Thymus (tissue), 11 donors: ENCODE measurements around the gene TMEM108. TPM values are rescaled to one million over a fixed set of nuclear protein-coding genes. Genes with fewer than 3 reads are reported as not detected.

Experiments
- DNase-seq, 9 donors: peaks; one replicate each; pipeline ENCODE4 v3.0.0-alpha.2; 2013; ENCODE audit warnings: low spot score in 9 of 9, low read depth in 6 of 9, missing footprints in 1 of 9
- H3K27ac ChIP-seq, 2 donors: one replicate each; pipeline ENCODE4 v1.5.1; 2013; ENCODE audit warnings: control low read depth in 1 of 2, low read depth in 1 of 2, low read length in 1 of 2, mild to moderate bottlenecking in 1 of 2, moderate library complexity in 1 of 2
- H3K27me3 ChIP-seq, 2 donors: one replicate each; pipeline ENCODE4 v1.5.1; 2013; ENCODE audit warnings: low read length in 1 of 2; ENCODE audit not compliant: control insufficient read depth in 2 of 2, insufficient read depth in 1 of 2
- H3K36me3 ChIP-seq, 2 donors: one replicate each; pipeline ENCODE4 v1.5.1; 2013; ENCODE audit warnings: low read length in 1 of 2, mild to moderate bottlenecking in 1 of 2, moderate library complexity in 1 of 2; ENCODE audit not compliant: control insufficient read depth in 2 of 2, insufficient read depth in 2 of 2
- H3K4me1 ChIP-seq, 2 donors: one replicate each; pipeline ENCODE4 v1.5.1; 2013; ENCODE audit warnings: low read length in 2 of 2; ENCODE audit not compliant: control insufficient read depth in 2 of 2, insufficient read depth in 2 of 2
- H3K4me3 ChIP-seq, 2 donors: one replicate each; pipeline ENCODE4 v1.5.1; 2013; ENCODE audit warnings: low read length in 2 of 2, control low read depth in 1 of 2, mild to moderate bottlenecking in 1 of 2
- H3K9me3 ChIP-seq, 2 donors: one replicate each; pipeline ENCODE4 v1.5.1; 2013; ENCODE audit warnings: low read length in 1 of 2, mild to moderate bottlenecking in 1 of 2; ENCODE audit not compliant: control insufficient read depth in 2 of 2, insufficient read depth in 1 of 2
- WGBS: extraction: QIAGEN DNeasy Blood & Tissue Kit; methylation state at CpG from one replicate; pipeline ENCODE4 v1.1.7; 2013; 5-methylcytosine and 5-hydroxymethylcytosine counted together
- polyA plus RNA-seq: library from polyadenylated mRNA; stranded (reverse); fragments of 200-250 nt; gene quantifications from one replicate; pipeline ENCODE4 v1.2.3, GENCODE V29; 2013
- total RNA-seq: library from RNA; stranded (reverse); fragments of 120-200 nt; gene quantifications from one replicate; pipeline ENCODE4 v1.2.4, GENCODE V29; 2013
- donor health status: healthy.

TMEM108 gene
- total and polyA plus RNA-seq, 2 donors = 0.33 to 0.50 TPM

GRCh38 chr3:133066026-133066425, 27.8 kb downstream of the TMEM108 start:
- H3K9me3 ChIP-seq = no peaks in the 10 kb centered on the region
- no peak overlapping the region for H3K27ac ChIP-seq
- no peaks in the 10 kb centered on the region for H3K36me3 ChIP-seq
- no peaks in the 10 kb centered on the region for H3K27me3 ChIP-seq
- 85% methylated on average over 2 of the region's 2 CpGs for WGBS
- DNase-seq = no peak
- no peaks in the 10 kb centered on the region for H3K4me1 ChIP-seq
- H3K4me3 ChIP-seq = no peak overlapping the region

GRCh38 chr3:133069556-133070286, 31.5 kb downstream of the TMEM108 start:
- no peak overlapping the region for H3K4me3 ChIP-seq
- 99% methylated on average over 2 of the region's 2 CpGs for WGBS
- no peaks in the 10 kb centered on the region for H3K27me3 ChIP-seq
- no peaks in the 10 kb centered on the region for H3K4me1 ChIP-seq
- no peak for DNase-seq
- H3K9me3 ChIP-seq = no peaks in the 10 kb centered on the region
- H3K27ac ChIP-seq = no peak overlapping the region
- H3K36me3 ChIP-seq = no peaks in the 10 kb centered on the region

GRCh38 chr3:133074977-133075376, 36.8 kb downstream of the TMEM108 start:
- 95% methylated on average over 4 of the region's 4 CpGs for WGBS
- Histone ChIP-seq H3K4me3 (no peak overlapping the region), H3K9me3 (no peaks in the 10 kb centered on the region), H3K27me3 (no peaks in the 10 kb centered on the region), H3K4me1 (no peaks in the 10 kb centered on the region), H3K27ac (no peak overlapping the region), H3K36me3 (no peaks in the 10 kb centered on the region)
- no peak for DNase-seq

GRCh38 chr3:133077688-133078087, 39.5 kb downstream of the TMEM108 start:
- H3K9me3 ChIP-seq = no peaks in the 10 kb centered on the region
- no peak for DNase-seq
- no peaks in the 10 kb centered on the region for H3K27me3 ChIP-seq
- 88% methylated on average over 3 of the region's 3 CpGs for WGBS
- H3K36me3 ChIP-seq = no peaks in the 10 kb centered on the region
- no peak overlapping the region for H3K4me3 ChIP-seq
- no peak overlapping the region for H3K27ac ChIP-seq
- H3K4me1 ChIP-seq = no peaks in the 10 kb centered on the region

- Histone ChIP-seq H3K27ac (no peak overlapping the region), H3K9me3 (no peaks in the 10 kb centered on the region), H3K27me3 (no peaks in the 10 kb centered on the region), H3K4me1 (no peaks in the 10 kb centered on the region), H3K4me3 (no peak overlapping the region), H3K36me3 (no peaks in the 10 kb centered on the region)
- DNase-seq = no peak
- WGBS = 93% methylated on average over 3 of the region's 3 CpGs
Measured at GRCh38 chr3:133079621-133080020, 41.4 kb downstream of the TMEM108 start.

GRCh38 chr3:133081016-133081415, 42.8 kb downstream of the TMEM108 start:
- 82% methylated on average over 7 of the region's 7 CpGs for WGBS
- Histone ChIP-seq H3K4me3 (no peak overlapping the region), H3K36me3 (no peaks in the 10 kb centered on the region)

GRCh38 chr3:133083395-133083794, 45.2 kb downstream of the TMEM108 start:
- H3K27ac ChIP-seq = no peak overlapping the region
- no peak for DNase-seq
- WGBS = 18% methylated on average over 1 of the region's 1 CpG
- no peaks in the 10 kb centered on the region for H3K4me1 ChIP-seq
- no peaks in the 10 kb centered on the region for H3K27me3 ChIP-seq
- no peak overlapping the region for H3K4me3 ChIP-seq
- H3K9me3 ChIP-seq = no peaks in the 10 kb centered on the region
- H3K36me3 ChIP-seq = no peaks in the 10 kb centered on the region

More at GRCh38 chr3:133081016-133081415, 42.8 kb downstream of the TMEM108 start:
- Histone ChIP-seq H3K27me3 (no peaks in the 10 kb centered on the region), H3K9me3 (no peaks in the 10 kb centered on the region), H3K4me1 (no peaks in the 10 kb centered on the region), H3K27ac (no peak overlapping the region)
- no peak for DNase-seq

- H3K36me3 ChIP-seq = no peaks in the 10 kb centered on the region
- no peaks in the 10 kb centered on the region for H3K4me1 ChIP-seq
- WGBS = 73% methylated on average over 2 of the region's 2 CpGs
- no peak overlapping the region for H3K4me3 ChIP-seq
- H3K9me3 ChIP-seq = no peaks in the 10 kb centered on the region
- no peaks in the 10 kb centered on the region for H3K27me3 ChIP-seq
- DNase-seq = no peak
- no peak overlapping the region for H3K27ac ChIP-seq
Measured at GRCh38 chr3:133089906-133090485, 51.8 kb downstream of the TMEM108 start.

- H3K27ac ChIP-seq = no peak overlapping the region
- H3K9me3 ChIP-seq = no peaks in the 10 kb centered on the region
- H3K4me1 ChIP-seq = no peaks in the 10 kb centered on the region
- H3K36me3 ChIP-seq = no peaks in the 10 kb centered on the region
- DNase-seq = no peak
- whole genome bisulfite sequencing = 95% methylated on average over 2 of the region's 2 CpGs
- H3K27me3 ChIP-seq = no peaks in the 10 kb centered on the region
- H3K4me3 ChIP-seq = no peak overlapping the region
Measured at GRCh38 chr3:133092681-133093080, 54.5 kb downstream of the TMEM108 start.
